Islet of Langerhans (tissue), 1 donor: ENCODE results near the gene DNASE1L3.

Experiments used
- FAIRE-seq: peaks from one replicate; lab custom pipeline; 2011; peaks lifted over from hg19 to GRCh38; lab: Jason Lieb, UNC

Gene DNASE1L3

GRCh38 chr3:58157700-58158099 lies 53.1 kb downstream of the DNASE1L3 start:
- no peak for FAIRE-seq

- FAIRE-seq, result no peak
These were observed 54.9 kb downstream of the DNASE1L3 start for GRCh38 chr3:58155838-58156237.

- FAIRE-seq, result no peak
These were observed 55.9 kb downstream of the DNASE1L3 start for GRCh38 chr3:58154626-58155449.

- no peak for FAIRE-seq
These were observed 57.4 kb downstream of the DNASE1L3 start for GRCh38 chr3:58153371-58153770.

- no peak for FAIRE-seq
These were observed 58.4 kb downstream of the DNASE1L3 start for GRCh38 chr3:58152225-58153015.

- no peak for FAIRE-seq
These were observed 59.1 kb downstream of the DNASE1L3 start for GRCh38 chr3:58151637-58152036.

GRCh38 chr3:58150810-58151199 lies 60.0 kb downstream of the DNASE1L3 start:
- no peak for FAIRE-seq

GRCh38 chr3:58150130-58150809 lies 60.5 kb downstream of the DNASE1L3 start:
- no peak for FAIRE-seq

GRCh38 chr3:58148049-58148448 lies 62.7 kb downstream of the DNASE1L3 start:
- no peak for FAIRE-seq

- no peak for FAIRE-seq
These were observed 66.1 kb downstream of the DNASE1L3 start for GRCh38 chr3:58144478-58145325.

- no peak for FAIRE-seq
These were observed 67.2 kb downstream of the DNASE1L3 start for GRCh38 chr3:58143417-58144055.
